Prostate gland (tissue), 2 donors: ENCODE data around the gene CD96.

Experiments
- POLR2AphosphoS5 ChIP-seq: sonication (generic); formaldehyde crosslinking; IDR thresholded peaks from one replicate; pipeline ENCODE4 v1.6.1; 2017; ENCODE audit warnings: antibody characterized with exemption
- TF ChIP-seq, protein P1 (sequence below), 4 experiments: fragments of 200-600 bp in 2 of 4; fragments of 450-650 bp in 2 of 4; sonication (generic) in 2 of 4; IDR thresholded peaks; 1 replicate in 3 of 4; 2 replicates in 1 of 4; pipeline ENCODE4 v1.5.1; 2016 to 2019; ENCODE audit warnings: antibody characterized with exemption in 4 of 4, mild to moderate bottlenecking in 2 of 4, moderate library complexity in 2 of 4

GRCh38 chr3:111568355-111568754 is 26.4 kb downstream of the CD96 start:
- TF ChIP-seq, protein P1, sequence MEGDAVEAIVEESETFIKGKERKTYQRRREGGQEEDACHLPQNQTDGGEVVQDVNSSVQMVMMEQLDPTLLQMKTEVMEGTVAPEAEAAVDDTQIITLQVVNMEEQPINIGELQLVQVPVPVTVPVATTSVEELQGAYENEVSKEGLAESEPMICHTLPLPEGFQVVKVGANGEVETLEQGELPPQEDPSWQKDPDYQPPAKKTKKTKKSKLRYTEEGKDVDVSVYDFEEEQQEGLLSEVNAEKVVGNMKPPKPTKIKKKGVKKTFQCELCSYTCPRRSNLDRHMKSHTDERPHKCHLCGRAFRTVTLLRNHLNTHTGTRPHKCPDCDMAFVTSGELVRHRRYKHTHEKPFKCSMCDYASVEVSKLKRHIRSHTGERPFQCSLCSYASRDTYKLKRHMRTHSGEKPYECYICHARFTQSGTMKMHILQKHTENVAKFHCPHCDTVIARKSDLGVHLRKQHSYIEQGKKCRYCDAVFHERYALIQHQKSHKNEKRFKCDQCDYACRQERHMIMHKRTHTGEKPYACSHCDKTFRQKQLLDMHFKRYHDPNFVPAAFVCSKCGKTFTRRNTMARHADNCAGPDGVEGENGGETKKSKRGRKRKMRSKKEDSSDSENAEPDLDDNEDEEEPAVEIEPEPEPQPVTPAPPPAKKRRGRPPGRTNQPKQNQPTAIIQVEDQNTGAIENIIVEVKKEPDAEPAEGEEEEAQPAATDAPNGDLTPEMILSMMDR (IDR thresholded peaks at IDR 0.05): no peak
- no peak for TF ChIP-seq POLR2AphosphoS5
